ENCODE data around the gene DAPP1.
"Not testable (repeated sequence)": the region's sequence is repeated elsewhere in the genome, so short reads cannot be mapped to it uniquely, and the experiment has no call there.

DAPP1 gene

GRCh38 chr4:99816545-99817308, at the start of gene DAPP1:
Gene DAPP1, plus strand, starts transcription at chr4:99816827. Its CDS starts 87 bp downstream, at chr4:99816914.
- in situ Hi-C loops (cut with MboI; ENCODE audit: low sequenced_read_pairs), result loop anchor here (25.0 kb wide), 1 partner anchor 254 kb away; the partner anchor contains the start of genes MTTP and TRMT10A

DNA sequence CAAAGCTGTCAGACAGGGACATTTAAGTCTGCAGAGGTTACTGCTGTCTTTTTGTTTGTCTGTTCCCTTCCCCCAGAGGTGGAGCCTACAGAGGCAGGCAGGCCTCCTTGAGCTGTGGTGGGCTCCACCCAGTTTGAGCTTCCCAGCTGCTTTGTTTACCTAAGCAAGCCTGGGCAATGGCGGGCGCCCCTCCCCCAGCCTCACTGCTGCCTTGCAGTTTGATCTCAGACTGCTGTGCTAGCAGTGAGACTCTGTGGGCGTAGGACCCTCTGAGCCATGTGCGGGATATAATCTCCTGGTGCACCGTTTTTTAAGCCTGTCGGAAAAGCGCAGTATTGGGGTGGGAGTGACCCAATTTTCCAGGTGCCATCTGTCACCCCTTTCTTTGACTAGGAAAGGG, 45.8 kb upstream of the DAPP1 start:
- in situ Hi-C loops (cut with MboI; ENCODE audit: low sequenced_read_pairs), result not testable (repeated sequence)

DNA sequence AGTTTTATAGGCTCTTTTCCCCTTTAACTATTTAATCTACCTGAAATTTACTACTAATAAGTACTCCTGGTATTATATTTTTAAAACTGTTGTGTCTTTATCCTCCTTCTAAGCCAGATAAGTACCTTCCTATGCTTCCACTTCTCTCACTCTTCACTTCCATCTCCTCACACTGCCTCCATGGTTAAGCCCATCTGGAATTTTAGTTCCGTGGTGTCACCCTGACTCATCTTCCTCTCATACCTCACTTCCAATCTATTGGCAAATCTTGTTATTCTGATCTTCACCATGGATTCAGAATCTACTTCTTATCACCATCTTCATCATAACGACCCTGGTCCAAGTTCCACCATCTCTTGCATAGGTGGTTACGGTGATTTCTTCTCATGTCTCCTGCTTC, 32.7 kb upstream of the DAPP1 start:
- in situ Hi-C loops (cut with MboI; ENCODE audit: low sequenced_read_pairs), result no loop called here

- in situ Hi-C loops (cut with MboI; ENCODE audit: low sequenced_read_pairs), result no loop called here
These were observed 31.8 kb upstream of the DAPP1 start for GRCh38 chr4:99784842-99785241.

- in situ Hi-C loops (cut with MboI; ENCODE audit: low sequenced_read_pairs), result no loop called here
These were observed 25.6 kb upstream of the DAPP1 start for GRCh38 chr4:99790796-99791617.

DNA sequence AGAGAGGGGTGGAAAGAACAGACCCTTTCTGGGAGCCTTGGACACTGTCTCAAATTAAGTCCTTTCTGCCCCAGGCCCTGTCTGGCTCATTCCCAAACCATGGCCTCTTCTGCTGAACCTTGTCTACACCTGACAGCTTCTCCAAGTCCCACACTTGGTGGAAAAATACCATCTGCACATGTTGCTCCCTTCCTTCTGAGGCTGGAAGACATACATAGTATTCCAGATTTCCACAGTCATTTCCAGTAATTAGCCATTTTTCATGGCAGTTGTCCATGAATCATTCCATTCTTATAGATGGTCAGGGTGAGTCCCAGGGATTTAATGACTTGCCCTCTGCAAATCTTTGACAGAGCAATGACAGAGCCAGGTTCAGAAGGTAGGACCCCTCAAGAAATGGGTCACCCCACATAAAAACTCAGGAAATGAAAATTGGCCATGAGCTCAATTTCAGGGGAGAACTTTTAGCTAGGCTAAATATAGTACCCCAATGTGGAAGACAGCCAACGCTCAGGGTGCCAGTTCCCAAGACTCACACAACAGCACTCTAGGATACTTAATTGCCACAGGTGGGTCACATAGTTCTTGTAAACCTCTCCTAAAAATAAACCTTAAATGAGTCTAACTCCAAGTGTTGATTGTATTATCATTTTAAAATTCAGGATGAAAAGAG, 16.2 kb upstream of the DAPP1 start:
- in situ Hi-C loops (cut with MboI; ENCODE audit: low sequenced_read_pairs), result loop anchor here (25.0 kb wide), 1 partner anchor 238 kb away; the partner anchor contains the start of genes MTTP and TRMT10A

DNA sequence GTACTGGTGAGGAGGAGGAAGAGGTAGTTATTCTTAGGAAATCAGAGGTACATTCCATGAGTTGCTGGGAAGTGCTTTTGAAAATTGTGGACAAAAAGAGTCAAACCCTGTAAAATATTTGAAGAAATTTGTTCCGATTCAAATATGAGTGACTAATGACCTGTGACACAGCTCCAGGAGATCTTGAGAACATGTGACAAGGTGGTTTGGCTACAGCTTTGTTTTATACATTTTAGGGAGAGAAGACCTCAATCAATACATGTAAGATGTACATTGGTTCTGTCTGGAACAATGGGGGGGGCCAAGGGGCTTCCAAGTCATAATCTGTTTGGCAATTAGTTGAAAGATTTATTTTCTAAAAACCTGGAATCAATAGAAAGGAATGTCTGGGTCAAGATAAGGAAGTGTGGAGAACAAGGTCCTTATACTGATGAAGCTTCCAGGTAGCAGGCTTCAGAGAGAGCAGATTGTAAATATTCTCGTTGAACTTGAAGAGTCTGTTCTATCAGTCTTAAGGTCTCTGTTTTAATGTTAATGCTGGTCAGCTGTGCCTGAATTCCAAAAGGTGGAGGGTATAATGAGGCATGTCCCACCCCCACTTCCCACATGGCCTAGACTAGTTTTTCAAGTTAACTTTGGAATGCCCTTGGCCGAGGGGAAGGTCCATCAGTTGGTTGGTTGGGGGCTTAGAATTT, 15.5 kb upstream of the DAPP1 start:
- in situ Hi-C loops (cut with MboI; ENCODE audit: low sequenced_read_pairs), result loop anchor here (25.0 kb wide), 1 partner anchor 239 kb away; the partner anchor contains the start of genes MTTP and TRMT10A

GRCh38 chr4:99803566-99804101, 13.0 kb upstream of the DAPP1 start:
- in situ Hi-C loops (cut with MboI; ENCODE audit: low sequenced_read_pairs), result loop anchor here (25.0 kb wide), 1 partner anchor 241 kb away; the partner anchor contains the start of genes MTTP and TRMT10A

- in situ Hi-C loops (cut with MboI; ENCODE audit: low sequenced_read_pairs), result loop anchor here (25.0 kb wide), 1 partner anchor 244 kb away; the partner anchor contains the start of genes MTTP and TRMT10A
These were observed 10.1 kb upstream of the DAPP1 start for GRCh38 chr4:99806545-99806944.

GRCh38 chr4:99807666-99808065, 9.0 kb upstream of the DAPP1 start:
- in situ Hi-C loops (cut with MboI; ENCODE audit: low sequenced_read_pairs), result loop anchor here (25.0 kb wide), 1 partner anchor 245 kb away; the partner anchor contains the start of genes MTTP and TRMT10A

DNA sequence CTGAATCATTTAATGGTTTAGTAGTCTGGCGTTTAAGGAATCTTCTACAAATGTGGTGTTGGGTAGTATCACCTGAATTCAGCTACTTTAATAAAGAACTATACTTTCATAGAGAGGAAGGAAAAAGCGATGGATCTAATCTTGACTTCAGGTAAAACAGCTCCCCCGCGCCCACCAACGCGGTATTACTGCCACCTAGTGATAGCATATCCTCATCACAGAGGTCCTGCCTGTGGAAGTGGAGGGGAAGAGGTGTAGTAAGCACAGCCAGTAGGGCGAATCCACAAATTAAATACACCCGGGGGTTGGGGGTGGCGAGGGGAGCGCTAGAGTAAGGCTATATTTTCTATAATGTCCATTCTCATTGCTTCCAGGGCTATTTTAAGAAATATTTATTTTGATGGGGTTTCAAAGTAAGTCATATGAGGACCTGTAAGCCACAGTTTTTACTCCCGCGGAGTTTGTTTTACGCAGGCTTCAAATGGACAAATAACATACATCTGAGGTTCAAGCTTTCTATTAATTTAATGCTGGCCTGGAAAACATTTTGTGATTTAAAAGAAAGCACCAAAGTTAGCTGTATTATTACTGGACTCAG, 8.3 kb upstream of the DAPP1 start:
- in situ Hi-C loops (cut with MboI; ENCODE audit: low sequenced_read_pairs), result loop anchor here (25.0 kb wide), 1 partner anchor 246 kb away; the partner anchor contains the start of genes MTTP and TRMT10A

DNA sequence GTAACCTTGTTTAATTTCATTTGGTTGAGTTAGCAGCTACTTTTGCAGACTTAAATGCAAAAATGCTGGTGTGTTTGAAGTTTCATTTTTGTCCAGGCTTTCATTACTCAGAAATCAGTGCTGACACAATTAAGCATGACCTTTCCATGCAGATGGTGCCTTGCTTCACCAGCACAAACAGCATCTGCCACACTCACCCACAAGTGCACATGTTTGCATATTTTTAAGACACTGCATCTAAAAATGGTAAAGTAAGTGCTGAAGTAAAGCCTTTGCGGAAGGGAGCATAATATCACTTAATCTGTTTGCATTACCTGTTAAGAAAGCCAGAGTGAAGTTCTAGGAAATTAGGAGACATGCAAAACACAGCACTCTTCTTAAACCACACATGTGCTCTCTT, 7.3 kb upstream of the DAPP1 start:
- in situ Hi-C loops (cut with MboI; ENCODE audit: low sequenced_read_pairs), result loop anchor here (25.0 kb wide), 1 partner anchor 247 kb away; the partner anchor contains the start of genes MTTP and TRMT10A

DNA sequence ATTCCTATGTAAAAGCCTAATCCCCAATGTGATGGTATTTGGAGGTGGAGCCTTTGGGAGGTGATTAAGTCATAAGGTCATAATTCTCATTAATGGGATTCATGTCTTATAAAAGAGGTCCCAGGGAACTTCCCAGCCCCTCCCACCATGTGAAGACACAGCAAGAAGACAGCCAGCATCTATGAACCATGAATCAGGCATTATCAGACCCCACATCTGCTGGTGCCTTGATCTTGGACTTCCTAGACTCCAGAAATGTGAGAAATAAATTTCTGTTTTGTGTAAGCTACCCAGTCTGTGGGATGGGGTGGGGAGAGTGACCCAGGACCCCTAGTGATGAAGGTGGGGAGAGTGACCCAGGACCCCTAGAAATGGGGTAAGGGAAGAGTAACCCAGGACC, 6.1 kb upstream of the DAPP1 start:
- in situ Hi-C loops (cut with MboI; ENCODE audit: low sequenced_read_pairs), result loop anchor here (25.0 kb wide), 1 partner anchor 248 kb away; the partner anchor contains the start of genes MTTP and TRMT10A

GRCh38 chr4:99811117-99811516, 5.5 kb upstream of the DAPP1 start:
- in situ Hi-C loops (cut with MboI; ENCODE audit: low sequenced_read_pairs), result loop anchor here (25.0 kb wide), 1 partner anchor 249 kb away; the partner anchor contains the start of genes MTTP and TRMT10A

DNA sequence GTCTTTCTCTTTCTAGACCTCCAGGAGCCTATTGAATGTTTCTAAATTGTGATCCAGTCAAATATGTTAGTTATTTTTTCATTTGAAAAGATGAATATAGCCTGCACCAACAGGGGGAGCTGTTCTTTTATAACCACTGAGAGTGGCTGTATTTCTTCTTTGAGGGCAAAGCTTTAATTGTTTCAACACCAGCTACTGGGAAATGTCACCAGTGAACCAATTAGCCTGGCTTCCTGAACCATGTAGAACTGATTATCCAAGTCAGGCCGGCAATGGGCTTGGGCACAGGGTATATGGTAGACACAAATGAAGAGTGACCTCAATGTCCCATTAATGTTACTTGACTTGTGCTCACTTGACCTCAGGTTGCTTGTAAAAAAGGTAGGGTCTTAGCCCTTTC, 4.8 kb upstream of the DAPP1 start:
- in situ Hi-C loops (cut with MboI; ENCODE audit: low sequenced_read_pairs), result loop anchor here (25.0 kb wide), 1 partner anchor 250 kb away; the partner anchor contains the start of genes MTTP and TRMT10A

GRCh38 chr4:99815597-99816011, 1.0 kb upstream of the DAPP1 start:
- in situ Hi-C loops (cut with MboI; ENCODE audit: low sequenced_read_pairs), result loop anchor here (25.0 kb wide), 1 partner anchor 253 kb away; the partner anchor contains the start of genes MTTP and TRMT10A

DNA sequence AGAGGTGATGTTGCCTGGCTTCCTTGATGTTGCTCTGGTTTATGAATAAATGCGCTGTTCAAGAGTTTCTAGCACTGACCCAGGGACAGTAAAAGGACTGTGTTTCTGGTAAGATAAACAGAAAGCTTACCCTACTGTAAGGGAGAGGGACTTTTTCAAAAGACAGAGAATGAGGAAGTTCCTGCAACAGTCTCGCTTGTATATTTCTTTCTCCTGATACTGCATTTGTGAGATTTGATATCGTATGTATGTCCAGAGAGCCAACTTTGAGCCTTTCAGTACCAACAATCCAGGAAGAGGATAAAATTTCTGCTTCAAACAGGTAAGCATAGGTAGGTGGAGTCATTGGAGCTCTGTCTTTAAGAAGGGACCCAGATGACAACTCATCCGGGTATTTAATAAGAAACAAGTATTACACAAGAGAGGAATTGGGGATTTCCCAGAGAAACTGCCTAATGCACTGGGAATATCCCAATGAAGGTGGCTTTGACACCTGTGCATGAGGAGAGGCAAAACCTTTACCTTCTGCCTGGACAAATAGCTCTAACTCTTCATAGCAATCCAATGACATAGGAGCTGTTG, 773 bp downstream of the DAPP1 start:
- in situ Hi-C loops (cut with MboI; ENCODE audit: low sequenced_read_pairs), result loop anchor here (25.0 kb wide), 1 partner anchor 255 kb away; the partner anchor contains the start of genes MTTP and TRMT10A

DNA sequence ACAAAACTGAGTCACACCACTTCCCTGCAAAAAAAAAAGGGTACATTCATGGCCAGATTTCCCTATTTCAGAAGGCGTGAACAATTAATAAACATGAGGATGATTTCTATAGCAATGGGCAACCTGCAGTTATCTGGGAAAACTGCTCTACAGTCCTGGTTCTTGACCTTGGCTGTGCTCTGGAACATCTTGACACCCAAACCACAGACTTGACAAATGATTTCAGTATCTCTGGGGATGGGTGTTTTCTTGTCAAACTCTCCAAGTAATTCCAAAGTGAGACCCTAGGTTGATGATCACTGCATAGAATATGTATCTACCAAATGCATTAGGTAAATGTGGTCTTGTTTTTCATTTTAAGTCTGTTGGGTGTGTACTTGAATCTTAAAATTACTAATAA, 2.0 kb downstream of the DAPP1 start:
- in situ Hi-C loops (cut with MboI; ENCODE audit: low sequenced_read_pairs), result loop anchor here (25.0 kb wide), 1 partner anchor 256 kb away; the partner anchor contains the start of genes MTTP and TRMT10A

All from HL-60/S4 treated with retinoic acid at 250 ng/mL for 4 days and 3 days (cell line).